Measurements from ENCODE around the gene RPL37A.

The RPL37A gene

DNA sequence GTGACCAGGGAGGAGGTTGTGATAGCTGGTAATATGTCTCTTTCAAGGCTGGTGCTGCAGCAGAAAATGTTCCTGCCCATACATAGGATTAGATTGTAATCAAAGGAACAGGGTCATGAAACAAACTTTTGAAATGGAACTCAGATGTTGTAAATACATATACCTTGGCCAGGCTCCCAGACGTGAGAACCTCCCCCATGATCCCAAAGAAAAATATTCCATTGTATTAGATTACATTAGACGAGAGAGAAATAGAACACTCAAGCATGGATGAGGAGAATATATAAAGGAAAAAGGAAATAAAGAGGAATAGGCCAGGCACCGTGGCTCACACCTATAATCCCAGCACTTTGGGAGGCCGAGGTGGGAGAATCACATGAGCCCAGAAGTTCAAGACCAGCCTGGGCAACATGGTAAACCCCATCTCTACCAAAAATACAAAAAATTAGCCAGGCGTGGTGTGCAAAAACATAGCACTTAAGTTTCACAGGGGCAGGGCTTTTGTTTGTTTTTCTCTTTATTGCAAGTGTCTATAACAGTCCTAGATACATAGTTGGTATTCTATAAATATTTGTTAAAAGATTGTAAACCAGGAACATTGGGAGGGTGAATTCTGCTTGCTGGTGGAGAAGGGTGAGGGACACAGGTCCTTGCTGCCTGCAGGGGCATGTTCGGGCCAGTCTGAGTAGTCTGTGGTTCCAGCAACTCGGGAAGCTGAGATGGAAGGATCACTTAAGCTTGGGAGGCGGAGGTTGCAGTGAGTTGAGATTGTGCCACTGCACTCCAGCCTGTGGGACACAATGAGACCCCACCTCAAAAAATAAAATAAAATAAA lies 52.8 kb downstream of the RPL37A start:
- no peaks in the 10 kb centered on the region for H3K9me3 ChIP-seq (ENCODE audit: control insufficient read depth, insufficient read depth, low read depth, low read length)
- H3K4me1 ChIP-seq (ENCODE audit: control insufficient read depth, insufficient read depth, low read length), result peaks cover 10% of the 10 kb centered on the region
- CTCF ChIA-PET, result interaction anchor here (0.8 kb wide), 2 partner anchors 33 to 114 kb away, joined by 3 read pairs; no protein-coding TSS in a partner anchor
- H3K4me3 ChIP-seq (ENCODE audit: low read depth, low read length), result no peak overlapping the region
- peak overlapping the region; percentile 35 for H3K27ac ChIP-seq (ENCODE audit: extremely low read depth, low read depth, low read length)
- POLR2A ChIA-PET, result no interaction called here
- no peaks in the 10 kb centered on the region for H3K36me3 ChIP-seq (ENCODE audit: control insufficient read depth in 2 of 2, insufficient read depth in 1 of 2, low read length in 2 of 2)
- TF ChIP-seq YY1 (tag by site-specific recombination; IDR thresholded peaks at IDR 0.05) (no peak), ZNF843 (tag by site-specific recombination; IDR thresholded peaks at IDR 0.05) (0 out of 2 replicates have a peak, but pooled peaks have one; percentile 12), ZSCAN30 (tag by site-specific recombination; IDR thresholded peaks at IDR 0.05) (no peak), ZNF350 (tag by site-specific recombination; IDR thresholded peaks at IDR 0.05) (no peak), ZNF560 (tag by site-specific recombination; IDR thresholded peaks at IDR 0.05; ENCODE audit: borderline replicate concordance) (no peak), ZNF530 (tag by site-specific recombination; IDR thresholded peaks at IDR 0.05; ENCODE audit: low read depth) (no peak), ZNF768 (tag by site-specific recombination; IDR thresholded peaks at IDR 0.05) (no peak), ZNF791 (tag by site-specific recombination; IDR thresholded peaks at IDR 0.05) (no peak), ZNF24 (tag by site-specific recombination; IDR thresholded peaks at IDR 0.05) (no peak), ZBTB20 (tag by site-specific recombination; IDR thresholded peaks at IDR 0.05) (peak; percentile 41; the same call in 1 of the 2 replicates), ZBTB1 (tag by site-specific recombination; IDR thresholded peaks at IDR 0.05) (no peak), MZF1 (tag by site-specific recombination; IDR thresholded peaks at IDR 0.05; ENCODE audit: borderline replicate concordance) (no peak), ZNF777 (tag by site-specific recombination; IDR thresholded peaks at IDR 0.05; ENCODE audit: borderline replicate concordance) (no peak), SCRT2 (tag by site-specific recombination; IDR thresholded peaks at IDR 0.05) (0 out of 2 replicates have a peak, but pooled peaks have one; percentile 17), ZXDB (tag by site-specific recombination; IDR thresholded peaks at IDR 0.05) (peak; percentile 22; the same call in 1 of the 2 replicates), WT1 (tag by site-specific recombination; IDR thresholded peaks at IDR 0.05) (peak; percentile 37; the same call in 1 of the 2 replicates)
- TF ChIP-seq, protein P1, sequence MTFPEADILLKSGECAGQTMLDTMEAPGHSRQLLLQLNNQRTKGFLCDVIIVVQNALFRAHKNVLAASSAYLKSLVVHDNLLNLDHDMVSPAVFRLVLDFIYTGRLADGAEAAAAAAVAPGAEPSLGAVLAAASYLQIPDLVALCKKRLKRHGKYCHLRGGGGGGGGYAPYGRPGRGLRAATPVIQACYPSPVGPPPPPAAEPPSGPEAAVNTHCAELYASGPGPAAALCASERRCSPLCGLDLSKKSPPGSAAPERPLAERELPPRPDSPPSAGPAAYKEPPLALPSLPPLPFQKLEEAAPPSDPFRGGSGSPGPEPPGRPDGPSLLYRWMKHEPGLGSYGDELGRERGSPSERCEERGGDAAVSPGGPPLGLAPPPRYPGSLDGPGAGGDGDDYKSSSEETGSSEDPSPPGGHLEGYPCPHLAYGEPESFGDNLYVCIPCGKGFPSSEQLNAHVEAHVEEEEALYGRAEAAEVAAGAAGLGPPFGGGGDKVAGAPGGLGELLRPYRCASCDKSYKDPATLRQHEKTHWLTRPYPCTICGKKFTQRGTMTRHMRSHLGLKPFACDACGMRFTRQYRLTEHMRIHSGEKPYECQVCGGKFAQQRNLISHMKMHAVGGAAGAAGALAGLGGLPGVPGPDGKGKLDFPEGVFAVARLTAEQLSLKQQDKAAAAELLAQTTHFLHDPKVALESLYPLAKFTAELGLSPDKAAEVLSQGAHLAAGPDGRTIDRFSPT (tag by site-specific recombination; IDR thresholded peaks at IDR 0.05), result no peak
- TF ChIP-seq, protein P2, sequence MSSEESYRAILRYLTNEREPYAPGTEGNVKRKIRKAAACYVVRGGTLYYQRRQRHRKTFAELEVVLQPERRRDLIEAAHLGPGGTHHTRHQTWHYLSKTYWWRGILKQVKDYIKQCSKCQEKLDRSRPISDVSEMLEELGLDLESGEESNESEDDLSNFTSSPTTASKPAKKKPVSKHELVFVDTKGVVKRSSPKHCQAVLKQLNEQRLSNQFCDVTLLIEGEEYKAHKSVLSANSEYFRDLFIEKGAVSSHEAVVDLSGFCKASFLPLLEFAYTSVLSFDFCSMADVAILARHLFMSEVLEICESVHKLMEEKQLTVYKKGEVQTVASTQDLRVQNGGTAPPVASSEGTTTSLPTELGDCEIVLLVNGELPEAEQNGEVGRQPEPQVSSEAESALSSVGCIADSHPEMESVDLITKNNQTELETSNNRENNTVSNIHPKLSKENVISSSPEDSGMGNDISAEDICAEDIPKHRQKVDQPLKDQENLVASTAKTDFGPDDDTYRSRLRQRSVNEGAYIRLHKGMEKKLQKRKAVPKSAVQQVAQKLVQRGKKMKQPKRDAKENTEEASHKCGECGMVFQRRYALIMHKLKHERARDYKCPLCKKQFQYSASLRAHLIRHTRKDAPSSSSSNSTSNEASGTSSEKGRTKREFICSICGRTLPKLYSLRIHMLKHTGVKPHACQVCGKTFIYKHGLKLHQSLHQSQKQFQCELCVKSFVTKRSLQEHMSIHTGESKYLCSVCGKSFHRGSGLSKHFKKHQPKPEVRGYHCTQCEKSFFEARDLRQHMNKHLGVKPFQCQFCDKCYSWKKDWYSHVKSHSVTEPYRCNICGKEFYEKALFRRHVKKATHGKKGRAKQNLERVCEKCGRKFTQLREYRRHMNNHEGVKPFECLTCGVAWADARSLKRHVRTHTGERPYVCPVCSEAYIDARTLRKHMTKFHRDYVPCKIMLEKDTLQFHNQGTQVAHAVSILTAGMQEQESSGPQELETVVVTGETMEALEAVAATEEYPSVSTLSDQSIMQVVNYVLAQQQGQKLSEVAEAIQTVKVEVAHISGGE (tag by site-specific recombination; conservative IDR thresholded peaks at IDR 0.05; ENCODE audit: low read depth), result peak; percentile 27; the same call in 1 of the 2 replicates
- TF ChIP-seq, protein P3, sequence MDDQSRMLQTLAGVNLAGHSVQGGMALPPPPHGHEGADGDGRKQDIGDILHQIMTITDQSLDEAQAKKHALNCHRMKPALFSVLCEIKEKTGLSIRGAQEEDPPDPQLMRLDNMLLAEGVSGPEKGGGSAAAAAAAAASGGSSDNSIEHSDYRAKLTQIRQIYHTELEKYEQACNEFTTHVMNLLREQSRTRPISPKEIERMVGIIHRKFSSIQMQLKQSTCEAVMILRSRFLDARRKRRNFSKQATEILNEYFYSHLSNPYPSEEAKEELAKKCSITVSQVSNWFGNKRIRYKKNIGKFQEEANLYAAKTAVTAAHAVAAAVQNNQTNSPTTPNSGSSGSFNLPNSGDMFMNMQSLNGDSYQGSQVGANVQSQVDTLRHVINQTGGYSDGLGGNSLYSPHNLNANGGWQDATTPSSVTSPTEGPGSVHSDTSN (CRISPR knock-in tag; IDR thresholded peaks at IDR 0.05), result no peak
- TF ChIP-seq, protein P4, sequence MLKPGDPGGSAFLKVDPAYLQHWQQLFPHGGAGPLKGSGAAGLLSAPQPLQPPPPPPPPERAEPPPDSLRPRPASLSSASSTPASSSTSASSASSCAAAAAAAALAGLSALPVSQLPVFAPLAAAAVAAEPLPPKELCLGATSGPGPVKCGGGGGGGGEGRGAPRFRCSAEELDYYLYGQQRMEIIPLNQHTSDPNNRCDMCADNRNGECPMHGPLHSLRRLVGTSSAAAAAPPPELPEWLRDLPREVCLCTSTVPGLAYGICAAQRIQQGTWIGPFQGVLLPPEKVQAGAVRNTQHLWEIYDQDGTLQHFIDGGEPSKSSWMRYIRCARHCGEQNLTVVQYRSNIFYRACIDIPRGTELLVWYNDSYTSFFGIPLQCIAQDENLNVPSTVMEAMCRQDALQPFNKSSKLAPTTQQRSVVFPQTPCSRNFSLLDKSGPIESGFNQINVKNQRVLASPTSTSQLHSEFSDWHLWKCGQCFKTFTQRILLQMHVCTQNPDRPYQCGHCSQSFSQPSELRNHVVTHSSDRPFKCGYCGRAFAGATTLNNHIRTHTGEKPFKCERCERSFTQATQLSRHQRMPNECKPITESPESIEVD (tag by site-specific recombination; IDR thresholded peaks at IDR 0.05), result peak; percentile 74
- TF ChIP-seq, protein P5, sequence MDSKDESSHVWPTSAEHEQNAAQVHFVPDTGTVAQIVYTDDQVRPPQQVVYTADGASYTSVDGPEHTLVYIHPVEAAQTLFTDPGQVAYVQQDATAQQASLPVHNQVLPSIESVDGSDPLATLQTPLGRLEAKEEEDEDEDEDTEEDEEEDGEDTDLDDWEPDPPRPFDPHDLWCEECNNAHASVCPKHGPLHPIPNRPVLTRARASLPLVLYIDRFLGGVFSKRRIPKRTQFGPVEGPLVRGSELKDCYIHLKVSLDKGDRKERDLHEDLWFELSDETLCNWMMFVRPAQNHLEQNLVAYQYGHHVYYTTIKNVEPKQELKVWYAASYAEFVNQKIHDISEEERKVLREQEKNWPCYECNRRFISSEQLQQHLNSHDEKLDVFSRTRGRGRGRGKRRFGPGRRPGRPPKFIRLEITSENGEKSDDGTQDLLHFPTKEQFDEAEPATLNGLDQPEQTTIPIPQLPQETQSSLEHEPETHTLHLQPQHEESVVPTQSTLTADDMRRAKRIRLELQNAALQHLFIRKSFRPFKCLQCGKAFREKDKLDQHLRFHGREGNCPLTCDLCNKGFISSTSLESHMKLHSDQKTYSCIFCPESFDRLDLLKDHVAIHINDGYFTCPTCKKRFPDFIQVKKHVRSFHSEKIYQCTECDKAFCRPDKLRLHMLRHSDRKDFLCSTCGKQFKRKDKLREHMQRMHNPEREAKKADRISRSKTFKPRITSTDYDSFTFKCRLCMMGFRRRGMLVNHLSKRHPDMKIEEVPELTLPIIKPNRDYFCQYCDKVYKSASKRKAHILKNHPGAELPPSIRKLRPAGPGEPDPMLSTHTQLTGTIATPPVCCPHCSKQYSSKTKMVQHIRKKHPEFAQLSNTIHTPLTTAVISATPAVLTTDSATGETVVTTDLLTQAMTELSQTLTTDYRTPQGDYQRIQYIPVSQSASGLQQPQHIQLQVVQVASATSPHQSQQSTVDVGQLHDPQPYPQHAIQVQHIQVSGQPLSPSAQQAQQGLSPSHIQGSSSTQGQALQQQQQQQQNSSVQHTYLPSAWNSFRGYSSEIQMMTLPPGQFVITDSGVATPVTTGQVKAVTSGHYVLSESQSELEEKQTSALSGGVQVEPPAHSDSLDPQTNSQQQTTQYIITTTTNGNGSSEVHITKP (tag by site-specific recombination; IDR thresholded peaks at IDR 0.05), result peak; percentile 64; the same call in 1 of the 2 replicates
- TF ChIP-seq, protein P6, sequence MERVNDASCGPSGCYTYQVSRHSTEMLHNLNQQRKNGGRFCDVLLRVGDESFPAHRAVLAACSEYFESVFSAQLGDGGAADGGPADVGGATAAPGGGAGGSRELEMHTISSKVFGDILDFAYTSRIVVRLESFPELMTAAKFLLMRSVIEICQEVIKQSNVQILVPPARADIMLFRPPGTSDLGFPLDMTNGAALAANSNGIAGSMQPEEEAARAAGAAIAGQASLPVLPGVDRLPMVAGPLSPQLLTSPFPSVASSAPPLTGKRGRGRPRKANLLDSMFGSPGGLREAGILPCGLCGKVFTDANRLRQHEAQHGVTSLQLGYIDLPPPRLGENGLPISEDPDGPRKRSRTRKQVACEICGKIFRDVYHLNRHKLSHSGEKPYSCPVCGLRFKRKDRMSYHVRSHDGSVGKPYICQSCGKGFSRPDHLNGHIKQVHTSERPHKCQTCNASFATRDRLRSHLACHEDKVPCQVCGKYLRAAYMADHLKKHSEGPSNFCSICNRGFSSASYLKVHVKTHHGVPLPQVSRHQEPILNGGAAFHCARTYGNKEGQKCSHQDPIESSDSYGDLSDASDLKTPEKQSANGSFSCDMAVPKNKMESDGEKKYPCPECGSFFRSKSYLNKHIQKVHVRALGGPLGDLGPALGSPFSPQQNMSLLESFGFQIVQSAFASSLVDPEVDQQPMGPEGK (tag by site-specific recombination; IDR thresholded peaks at IDR 0.05), result no peak

Data from HEK293 (cell line).